Memory B cell (primary cell): ENCODE measurements around the gene GGNBP2.

Experiments used
- ATAC-seq: fragments of 150-1000 bp; cut with Tn5 transposase; 2 replicates; pipeline ENCODE4 v1.10.0; 2021; ENCODE audit warnings: low read depth, mild to moderate bottlenecking, moderate library complexity
- DNase-seq, 2 donors: peaks; one replicate each; pipeline ENCODE4 v3.0.0; 2022; ENCODE audit warnings: low spot score in 2 of 2
- H3K27ac Mint-ChIP-seq: one replicate; pipeline ENCODE4 v1.8.0; 2022; ENCODE audit warnings: mild to moderate bottlenecking, moderate library complexity, mixed read lengths
- H3K27me3 Mint-ChIP-seq: one replicate; pipeline ENCODE4 v1.8.0; 2022; ENCODE audit warnings: mixed read lengths
- H3K36me3 Mint-ChIP-seq: one replicate; pipeline ENCODE4 v1.8.0; 2022; ENCODE audit warnings: mild to moderate bottlenecking, mixed read lengths
- H3K4me1 Mint-ChIP-seq: one replicate; pipeline ENCODE4 v1.8.0; 2022; ENCODE audit warnings: mixed read lengths
- H3K4me3 Mint-ChIP-seq: one replicate; pipeline ENCODE4 v1.8.0; 2022; ENCODE audit warnings: mild to moderate bottlenecking, moderate library complexity, mixed read lengths
- H3K9me3 Mint-ChIP-seq: one replicate; pipeline ENCODE4 v1.8.0; 2022; ENCODE audit warnings: mixed read lengths

Gene GGNBP2

DNA sequence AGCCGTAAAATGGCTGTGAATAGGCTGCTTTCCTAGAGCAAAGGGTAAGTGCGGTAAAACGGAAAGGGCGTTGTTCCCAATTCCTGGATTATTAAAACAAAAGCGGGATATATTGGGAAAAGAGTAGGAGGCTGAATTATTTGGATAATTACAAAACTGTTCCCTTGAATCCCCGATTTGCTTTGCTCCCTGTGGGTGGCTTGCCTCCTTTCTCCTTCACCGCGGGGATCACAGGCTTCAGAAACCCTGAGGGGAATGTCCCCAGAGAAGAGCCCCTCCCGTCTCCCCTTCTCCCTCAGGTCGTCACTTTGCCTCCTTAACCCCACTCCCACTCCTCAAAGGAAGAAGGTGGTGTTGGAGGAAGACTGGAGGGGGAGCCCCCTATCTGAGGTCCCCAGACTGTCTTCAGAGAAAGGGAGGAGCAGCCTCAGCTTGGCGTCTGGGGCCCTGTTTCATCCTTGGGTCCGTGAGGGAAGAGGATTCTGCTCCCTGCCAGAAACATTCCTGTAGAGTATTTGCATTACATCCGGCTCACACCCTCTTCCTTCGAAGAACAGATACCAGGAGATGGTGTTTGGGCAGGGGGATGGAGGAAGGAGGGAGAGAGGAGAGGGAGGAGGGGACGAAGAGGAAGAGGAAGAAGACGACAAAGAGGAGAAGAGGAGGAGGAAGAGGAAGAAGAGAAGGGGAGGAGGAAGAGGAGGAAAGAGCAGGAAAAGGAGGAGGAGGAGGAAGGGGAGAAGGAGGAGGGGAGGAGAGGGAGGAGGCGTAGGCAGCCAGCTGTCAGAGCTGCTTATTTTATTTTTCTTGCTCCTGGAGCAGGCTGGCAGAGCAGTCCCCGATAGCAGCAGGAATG is 88.4 kb downstream of the GGNBP2 start:
- Mint-ChIP-seq H3K4me3 (no peak overlapping the region), H3K36me3 (peaks cover 2% of the 10 kb centered on the region), H3K27me3 (peaks cover 14% of the 10 kb centered on the region), H3K9me3 (no peaks in the 10 kb centered on the region), H3K27ac (no peak overlapping the region), H3K4me1 (peaks cover 5% of the 10 kb centered on the region)
- DNase-seq = no peak
- ATAC-seq = no peak
